HEK293 (cell line): Measurements from ENCODE around the gene CDK5.

Source experiments
- CTCF ChIA-PET: fragments of 350-600 bp; formaldehyde crosslinking; extraction: SDS; loops from one replicate; lab custom pipeline; 2021; ENCODE audit warnings: antibody characterized with exemption; lab: Yijun Ruan, JAX
- POLR2A ChIA-PET: fragments of 300-600 bp; formaldehyde crosslinking; extraction: SDS; loops from one replicate; lab custom pipeline; 2020; ENCODE audit warnings: antibody characterized with exemption, inconsistent platforms; lab: Yijun Ruan, JAX
- H3K27ac ChIP-seq: fragments of 200-500 bp; sonication (Bioruptor generic); 2 replicates; pipeline ENCODE4 v1.5.1; 2014; ENCODE audit warnings: low read depth, low read length, control low read depth, inconsistent platforms; ENCODE audit errors: extremely low read depth
- H3K36me3 ChIP-seq, 2 experiments: fragments of 200-500 bp in 1 of 2; sonication (Bioruptor generic) in 1 of 2; 1 replicate in 1 of 2; 2 replicates in 1 of 2; pipeline ENCODE4 v1.5.1; 2014 to 2017; ENCODE audit warnings: inconsistent platforms in 2 of 2, low read length in 2 of 2; ENCODE audit not compliant: control insufficient read depth in 2 of 2, insufficient read depth in 1 of 2
- H3K4me1 ChIP-seq: fragments of 200-500 bp; sonication (Bioruptor generic); 2 replicates; pipeline ENCODE4 v1.5.1; 2014; ENCODE audit warnings: mild to moderate bottlenecking, low read length, inconsistent platforms; ENCODE audit not compliant: control insufficient read depth, insufficient read depth
- H3K4me3 ChIP-seq: 2 replicates; pipeline ENCODE4 v1.5.1; 2011; ENCODE audit warnings: low read depth, mild to moderate bottlenecking, control low read depth, low read length, moderate library complexity
- H3K9me3 ChIP-seq: fragments of 200-500 bp; sonication (Bioruptor generic); 2 replicates; pipeline ENCODE4 v1.5.1; 2014; ENCODE audit warnings: low read depth, low read length, inconsistent platforms; ENCODE audit not compliant: control insufficient read depth, insufficient read depth
- GLI4 ChIP-seq: fragments of 450-650 bp; formaldehyde crosslinking; IDR thresholded peaks from 2 replicates; pipeline ENCODE4 v1.5.1; 2016; ENCODE audit warnings: missing biosample characterization, missing genetic modification characterization
- GLIS1 ChIP-seq: fragments of 450-650 bp; formaldehyde crosslinking; IDR thresholded peaks from 2 replicates; pipeline ENCODE4 v1.5.1; 2016; ENCODE audit warnings: missing biosample characterization, missing genetic modification characterization
- KLF16 ChIP-seq: fragments of 450-650 bp; formaldehyde crosslinking; IDR thresholded peaks from 2 replicates; pipeline ENCODE4 v1.5.1; 2017; ENCODE audit warnings: missing biosample characterization, missing genetic modification characterization
- MYNN ChIP-seq: fragments of 450-650 bp; formaldehyde crosslinking; IDR thresholded peaks from 2 replicates; pipeline ENCODE4 v1.5.1; 2016; ENCODE audit warnings: missing biosample characterization, missing genetic modification characterization, borderline replicate concordance
- MZF1 ChIP-seq: fragments of 450-650 bp; formaldehyde crosslinking; IDR thresholded peaks from 2 replicates; pipeline ENCODE4 v1.5.1; 2017; ENCODE audit warnings: missing biosample characterization, missing genetic modification characterization, borderline replicate concordance
- OVOL3 ChIP-seq: fragments of 450-650 bp; formaldehyde crosslinking; IDR thresholded peaks from 2 replicates; pipeline ENCODE4 v1.5.1; 2016; ENCODE audit warnings: missing biosample characterization, missing genetic modification characterization
- PRDM2 ChIP-seq: fragments of 450-650 bp; formaldehyde crosslinking; IDR thresholded peaks from 2 replicates; pipeline ENCODE4 v1.5.1; 2016; ENCODE audit warnings: missing biosample characterization, missing genetic modification characterization, borderline replicate concordance
- SETDB1 ChIP-seq: IDR thresholded peaks from one replicate; pipeline ENCODE4 v1.6.1; 2017; ENCODE audit warnings: mild to moderate bottlenecking, low read length, moderate library complexity, mixed read lengths; ENCODE audit not compliant: insufficient read length
- SP2 ChIP-seq: fragments of 450-650 bp; formaldehyde crosslinking; IDR thresholded peaks from 2 replicates; pipeline ENCODE4 v1.5.1; 2016; ENCODE audit warnings: missing biosample characterization, missing genetic modification characterization
- ZBTB20 ChIP-seq: fragments of 450-650 bp; formaldehyde crosslinking; IDR thresholded peaks from 2 replicates; pipeline ENCODE4 v1.5.1; 2016; ENCODE audit warnings: missing biosample characterization, missing genetic modification characterization
- ZBTB6 ChIP-seq: fragments of 450-650 bp; formaldehyde crosslinking; IDR thresholded peaks from 2 replicates; pipeline ENCODE4 v1.5.1; 2017; ENCODE audit warnings: missing biosample characterization, missing genetic modification characterization
- ZIC2 ChIP-seq: fragments of 450-650 bp; formaldehyde crosslinking; IDR thresholded peaks from 2 replicates; pipeline ENCODE4 v1.5.1; 2016; ENCODE audit warnings: missing biosample characterization, missing genetic modification characterization
- ZNF175 ChIP-seq: fragments of 450-650 bp; formaldehyde crosslinking; IDR thresholded peaks from 2 replicates; pipeline ENCODE4 v1.5.1; 2016; ENCODE audit warnings: missing biosample characterization, missing genetic modification characterization
- ZNF211 ChIP-seq: fragments of 450-650 bp; formaldehyde crosslinking; IDR thresholded peaks from 2 replicates; pipeline ENCODE4 v1.5.1; 2016; ENCODE audit warnings: low read depth, missing biosample characterization, missing genetic modification characterization
- ZNF214 ChIP-seq: fragments of 450-650 bp; formaldehyde crosslinking; IDR thresholded peaks from 2 replicates; pipeline ENCODE4 v1.5.1; 2017; ENCODE audit warnings: missing biosample characterization, mild to moderate bottlenecking, missing genetic modification characterization, borderline replicate concordance
- ZNF266 ChIP-seq: fragments of 450-650 bp; formaldehyde crosslinking; IDR thresholded peaks from 2 replicates; pipeline ENCODE4 v1.5.1; 2016; ENCODE audit warnings: missing biosample characterization, missing genetic modification characterization, low read depth
- ZNF341 ChIP-seq: fragments of 450-650 bp; formaldehyde crosslinking; IDR thresholded peaks from 2 replicates; pipeline ENCODE4; 2016; ENCODE audit warnings: low read depth, missing biosample characterization, missing genetic modification characterization
- ZNF549 ChIP-seq: fragments of 450-650 bp; IDR thresholded peaks from 2 replicates; pipeline ENCODE4 v1.5.1; 2018; ENCODE audit warnings: missing biosample characterization, missing genetic modification characterization, mild to moderate bottlenecking, inconsistent platforms, moderate library complexity
- ZNF561 ChIP-seq: fragments of 450-650 bp; IDR thresholded peaks from 2 replicates; pipeline ENCODE4 v1.5.1; 2018; ENCODE audit warnings: missing biosample characterization, missing genetic modification characterization, borderline replicate concordance
- ZNF596 ChIP-seq: fragments of 450-650 bp; IDR thresholded peaks from 2 replicates; pipeline ENCODE4 v1.5.0; 2018; ENCODE audit warnings: missing biosample characterization, mild to moderate bottlenecking, missing genetic modification characterization, moderate library complexity
- ZNF664 ChIP-seq: fragments of 450-650 bp; formaldehyde crosslinking; IDR thresholded peaks from 2 replicates; pipeline ENCODE4 v1.5.1; 2016; ENCODE audit warnings: missing biosample characterization, missing genetic modification characterization
- ZSCAN5A ChIP-seq: fragments of 450-650 bp; formaldehyde crosslinking; IDR thresholded peaks from 2 replicates; pipeline ENCODE4 v1.5.1; 2016; ENCODE audit warnings: missing biosample characterization, missing genetic modification characterization
- TF ChIP-seq, protein P1 (sequence below): fragments of 450-650 bp; formaldehyde crosslinking; IDR thresholded peaks from 2 replicates; pipeline ENCODE4 v1.5.1; 2016; ENCODE audit warnings: missing biosample characterization, missing genetic modification characterization

Gene CDK5

DNA sequence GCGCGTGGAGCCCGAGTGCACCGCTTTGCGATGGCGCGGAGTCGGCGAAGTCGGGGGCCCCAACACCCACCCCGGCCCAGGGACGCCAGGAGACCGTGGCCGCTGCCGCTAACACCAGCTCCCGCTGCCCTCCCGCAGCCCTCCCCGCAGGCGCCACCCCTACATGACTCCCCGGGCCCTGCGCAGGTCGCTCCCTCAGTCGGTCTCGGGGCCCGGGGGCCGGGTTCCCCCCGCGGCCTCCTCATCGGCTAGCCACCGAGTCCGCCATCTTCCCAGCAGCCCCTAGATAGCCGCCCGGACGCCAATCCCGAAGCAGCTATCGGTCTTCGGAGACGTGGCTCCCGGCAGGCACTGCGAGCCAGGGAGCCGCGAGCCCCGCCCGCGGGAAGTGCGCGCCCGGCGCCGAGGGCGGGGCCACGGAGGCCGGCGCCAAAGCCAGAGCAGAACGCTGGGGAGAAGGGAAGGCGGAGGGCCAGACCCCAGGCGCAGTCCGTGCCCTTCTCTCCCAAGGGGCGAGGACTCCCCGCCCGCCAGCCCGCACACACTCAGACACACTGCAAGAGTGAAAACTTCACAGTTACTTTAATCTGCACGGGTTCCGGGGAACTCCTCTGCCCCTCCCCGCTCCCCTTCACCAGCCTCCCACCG, 22.9 kb upstream of the CDK5 start, which contains the start of gene FASTK:
Gene FASTK (minus strand): TSS at position 288 of the 648 bp plus-strand sequence. CDS start 43 bp downstream, at position 245.
- ChIA-PET POLR2A (interaction anchor here (0.6 to 2.0 kb wide), 15 partner anchors 9 to 146 kb away, joined by 3 to 17 read pairs (median 5); partner anchors contain the start of genes ABCB8, ABCF2 and CDK5), CTCF (interaction anchor here (0.6 to 1.6 kb wide), 5 partner anchors 8 to 36 kb away, joined by 3 to 8 read pairs (median 4); no protein-coding TSS in a partner anchor)
- H3K27ac ChIP-seq: peak within 1 kb of the TSS; percentile 75
- no peaks in the 10 kb centered on the region for H3K9me3 ChIP-seq
- H3K4me1 ChIP-seq: peaks cover 7% of the 10 kb centered on the region; the same call in 1 of the 2 replicates
- peak within 1 kb of the TSS; percentile 89 for H3K4me3 ChIP-seq
- peaks cover 0 to 39% of the 10 kb centered on the region in 2 experiments; a peak in 1 of 3 replicates for H3K36me3 ChIP-seq
- TF ChIP-seq ZNF341 (no peak), ZNF664 (tag by site-specific recombination) (no peak), KLF16 (0 out of 2 replicates have a peak, but pooled peaks have one; percentile 6), ZNF211 (no peak), ZBTB20 (tag by site-specific recombination) (peak; percentile 92), MYNN (tag by site-specific recombination) (no peak), MZF1 (tag by site-specific recombination) (no peak), ZNF549 (tag by site-specific recombination) (no peak), ZNF561 (tag by site-specific recombination) (0 out of 2 replicates have a peak, but pooled peaks have one; percentile 49), ZNF175 (no peak), ZBTB6 (no peak), ZNF214 (tag by site-specific recombination) (no peak), OVOL3 (peak; percentile 30; the same call in 1 of the 2 replicates), SETDB1 (no peak), GLIS1 (tag by site-specific recombination) (no peak), ZNF596 (tag by site-specific recombination) (no peak), GLI4 (tag by site-specific recombination) (no peak), ZNF266 (tag by site-specific recombination) (no peak), ZSCAN5A (0 out of 2 replicates have a peak, but pooled peaks have one; percentile 16), ZIC2 (tag by site-specific recombination) (peak; percentile 33; the same call in 1 of the 2 replicates), PRDM2 (tag by site-specific recombination) (no peak), SP2 (tag by site-specific recombination) (peak; percentile 62)
- TF ChIP-seq, protein P1, sequence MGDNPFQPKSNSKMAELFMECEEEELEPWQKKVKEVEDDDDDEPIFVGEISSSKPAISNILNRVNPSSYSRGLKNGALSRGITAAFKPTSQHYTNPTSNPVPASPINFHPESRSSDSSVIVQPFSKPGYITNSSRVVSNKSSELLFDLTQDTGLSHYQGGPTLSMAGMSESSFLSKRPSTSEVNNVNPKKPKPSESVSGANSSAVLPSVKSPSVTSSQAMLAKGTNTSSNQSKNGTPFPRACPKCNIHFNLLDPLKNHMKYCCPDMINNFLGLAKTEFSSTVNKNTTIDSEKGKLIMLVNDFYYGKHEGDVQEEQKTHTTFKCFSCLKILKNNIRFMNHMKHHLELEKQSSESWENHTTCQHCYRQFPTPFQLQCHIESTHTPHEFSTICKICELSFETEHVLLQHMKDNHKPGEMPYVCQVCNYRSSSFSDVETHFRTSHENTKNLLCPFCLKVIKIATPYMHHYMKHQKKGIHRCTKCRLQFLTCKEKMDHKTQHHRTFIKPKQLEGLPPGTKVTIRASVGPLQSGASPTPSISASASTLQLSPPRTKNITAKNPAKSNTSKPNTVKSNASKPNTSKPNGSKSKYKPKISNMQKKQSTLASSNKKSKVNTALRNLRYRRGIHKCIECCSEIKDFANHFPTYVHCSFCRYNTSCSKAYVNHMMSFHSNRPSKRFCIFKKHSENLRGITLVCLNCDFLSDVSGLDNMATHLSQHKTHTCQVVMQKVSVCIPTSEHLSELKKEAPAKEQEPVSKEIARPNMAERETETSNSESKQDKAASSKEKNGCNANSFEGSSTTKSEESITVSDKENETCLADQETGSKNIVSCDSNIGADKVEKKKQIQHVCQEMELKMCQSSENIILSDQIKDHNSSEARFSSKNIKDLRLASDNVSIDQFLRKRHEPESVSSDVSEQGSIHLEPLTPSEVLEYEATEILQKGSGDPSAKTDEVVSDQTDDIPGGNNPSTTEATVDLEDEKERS (tag by site-specific recombination): no peak
